SJSA1 (cell line): Measurements from ENCODE around the gene ANKRD16. TPM values are rescaled to one million over a fixed set of nuclear protein-coding genes. Genes with fewer than 3 reads are reported as not detected.

ENCODE experiments used
- DNase-seq, 2 experiments: peaks; one replicate each; pipeline ENCODE4 v3.0.0-alpha.2; 2015 to 2020; ENCODE audit warnings: low spot score in 2 of 2, low read depth in 1 of 2
- H3K27ac ChIP-seq: fragments of 250-450 bp; sonication (Bioruptor Pico); 2 replicates; pipeline ENCODE4 v1.5.1; 2020; ENCODE audit warnings: mild to moderate bottlenecking, moderate library complexity
- H3K27me3 ChIP-seq: fragments of 250-450 bp; sonication (Bioruptor Pico); replicated peaks from 2 replicates; pipeline ENCODE4 v1.5.1; 2020; ENCODE audit warnings: mild to moderate bottlenecking, moderate library complexity
- H3K36me3 ChIP-seq: fragments of 250-450 bp; sonication (Bioruptor Pico); 2 replicates; pipeline ENCODE4 v1.5.1; 2020; ENCODE audit warnings: mild to moderate bottlenecking
- H3K4me1 ChIP-seq: fragments of 250-450 bp; sonication (Bioruptor Pico); replicated peaks from 2 replicates; pipeline ENCODE4 v1.6.1; 2021; ENCODE audit warnings: mild to moderate bottlenecking
- H3K4me3 ChIP-seq: fragments of 250-450 bp; sonication (Bioruptor Pico); 2 replicates; pipeline ENCODE4 v1.5.1; 2020; ENCODE audit warnings: mild to moderate bottlenecking
- H3K9me3 ChIP-seq: fragments of 250-450 bp; sonication (Bioruptor Pico); replicated peaks from 2 replicates; pipeline ENCODE4 v1.5.1; 2020; ENCODE audit warnings: mild to moderate bottlenecking
- total RNA-seq: library from RNA; depleted of rRNA; stranded (reverse); fragments of >200 nt; shearing (Covaris generic); gene quantifications from 2 replicates; pipeline ENCODE4 v1.2.3, GENCODE V29; 2014; rRNA removed

ANKRD16 gene
- total RNA-seq, 1 experiment from 2014 or later: 7.7 TPM

- Histone ChIP-seq H3K4me3 (peak overlapping the region; percentile 97), H3K27me3 (no peaks in the 10 kb centered on the region), H3K36me3 (peaks cover 41% of the 10 kb centered on the region), H3K4me1 (peaks cover 26% of the 10 kb centered on the region), H3K9me3 (0 out of 2 replicates have a peak, but pooled peaks cover 5% of the 10 kb centered on the region), H3K27ac (peak overlapping the region; percentile 95)
- peak in 1 of 2 experiments; percentile 50 for DNase-seq
Observed at GRCh38 chr10:5812283-5813090, 77.2 kb downstream of the ANKRD16 start.

Other genes with a start within 250 kb of the ANKRD16 start
- gene ASB13, start 223.3 kb downstream of the ANKRD16 start, total RNA-seq: 4.2 and 6.8 TPM in 2 replicates
- gene TASOR2, start 205.1 kb downstream of the ANKRD16 start, total RNA-seq: 29.3 and 55.3 TPM in 2 replicates
- 444 and 452 TPM in 2 replicates for gene GDI2, start 76.5 kb downstream of the ANKRD16 start, total RNA-seq
- gene FBH1, start 350 bp upstream of the ANKRD16 start, total RNA-seq: 59.3 and 93.3 TPM in 2 replicates
- gene IL15RA, start 87.7 kb upstream of the ANKRD16 start, total RNA-seq: 1.1 and 1.8 TPM in 2 replicates
- gene IL2RA, start 172.5 kb upstream of the ANKRD16 start, total RNA-seq: 4.6 TPM in 1 of 2 replicates, not detected in the other
- gene RBM17, start 199.1 kb upstream of the ANKRD16 start, total RNA-seq: 39.7 and 54.1 TPM in 2 replicates